Lung (tissue), 12 donors: ENCODE measurements around the gene PRXL2B. TPM values are rescaled to one million over a fixed set of nuclear protein-coding genes. Genes with fewer than 3 reads are reported as not detected.
A peak's percentile ranks its signal among the peaks of the same experiment; 100 is the strongest.

ENCODE experiments used
- ATAC-seq: fragments of 200-7000 bp; cut with Tn5 transposase; one replicate; pipeline ENCODE4 v1.9.1; 2020; ENCODE audit warnings: moderate number of reproducible peaks; ENCODE audit not compliant: insufficient read depth, low FRiP score
- DNase-seq, 3 donors: peaks; one replicate each; pipeline ENCODE4 v3.0.0-alpha.2; 2013 to 2017
- H3K27ac ChIP-seq, 2 donors: one replicate each; pipeline ENCODE4 v1.5.1; 2013; ENCODE audit warnings: mild to moderate bottlenecking in 2 of 2, moderate library complexity in 2 of 2, control low read depth in 1 of 2, inconsistent platforms in 1 of 2, low read depth in 1 of 2, low read length in 1 of 2
- H3K27me3 ChIP-seq, 3 donors: one replicate each; pipeline ENCODE4 v1.5.1; 2013; ENCODE audit warnings: low read length in 2 of 3; ENCODE audit not compliant: control insufficient read depth in 3 of 3, insufficient read depth in 3 of 3
- H3K36me3 ChIP-seq, 4 donors: one replicate each; pipeline ENCODE4 v1.5.1; 2013; ENCODE audit warnings: low read length in 4 of 4, mild to moderate bottlenecking in 1 of 4, moderate library complexity in 1 of 4; ENCODE audit not compliant: control insufficient read depth in 4 of 4, insufficient read depth in 4 of 4
- H3K4me1 ChIP-seq, 5 donors: one replicate each; pipeline ENCODE4 v1.5.1; 2013; ENCODE audit warnings: low read length in 5 of 5, mild to moderate bottlenecking in 2 of 5, moderate library complexity in 1 of 5; ENCODE audit not compliant: control insufficient read depth in 5 of 5, insufficient read depth in 5 of 5
- H3K4me3 ChIP-seq: one replicate; pipeline ENCODE4 v1.5.1; 2013; ENCODE audit warnings: mild to moderate bottlenecking, control low read depth, moderate library complexity
- H3K9ac ChIP-seq, 2 donors: one replicate each; pipeline ENCODE4 v1.5.1; 2013; ENCODE audit warnings: low read length in 2 of 2, control low read depth in 1 of 2; ENCODE audit not compliant: insufficient read depth in 1 of 2
- H3K9me3 ChIP-seq, 4 donors: one replicate each; pipeline ENCODE4 v1.5.1; 2013; ENCODE audit warnings: low read length in 3 of 4, mild to moderate bottlenecking in 1 of 4, moderate library complexity in 1 of 4; ENCODE audit not compliant: control insufficient read depth in 4 of 4, insufficient read depth in 3 of 4
- CTCF ChIP-seq: IDR thresholded peaks from 2 replicates; pipeline ENCODE4 v1.5.1; 2012; ENCODE audit warnings: mild to moderate bottlenecking; ENCODE audit errors: control extremely low read depth, extremely low read depth
- WGBS, 2 donors: extraction: QIAGEN DNeasy Blood & Tissue Kit; methylation state at CpG; one replicate each; pipeline ENCODE4 v1.1.7; 2013; 5-methylcytosine and 5-hydroxymethylcytosine counted together
- polyA plus RNA-seq, 2 donors: library from polyadenylated mRNA; stranded (reverse); fragments of 200-250 nt; gene quantifications; one replicate each; pipeline ENCODE4 v1.2.1, GENCODE V29; 2013
- total RNA-seq, 2 donors: library from RNA; depleted of rRNA in 1 of 2; stranded (reverse); fragments of >200 nt in 1 of 2; gene quantifications; one replicate each; pipeline ENCODE4 v1.2.1, GENCODE V29; 2014 to 2021
- donor health status: control.
- donor health status: control.
- donor health status: Bipolar disorder and iron deficiency.
- donor health status: healthy.
- donor health status: DM: yes; HTN: yes; CAD: no.

PRXL2B gene
- total and polyA plus RNA-seq, 4 donors = 17.8 to 39.8 (median 27.0) TPM

- Histone ChIP-seq H3K36me3 (no peaks in the 10 kb centered on the region), H3K4me1 (peaks cover 0 to 28% (median 6%) of the 10 kb centered on the region in 5 donors), H3K27me3 (peaks cover 0 to 10% (median 0%) of the 10 kb centered on the region in 3 donors), H3K9me3 (no peaks in the 10 kb centered on the region), H3K9ac (no peak overlapping the region), H3K27ac (no peak overlapping the region), H3K4me3 (no peak overlapping the region)
- no peak for TF ChIP-seq CTCF
- WGBS, 2 donors = 70 to 81% methylated on average over 25 of the region's 25 CpGs
- no peak for ATAC-seq
- DNase-seq = no peak
Measured at GRCh38 chr1:2541619-2542245, 44.8 kb upstream of the PRXL2B start.

GRCh38 chr1:2542246-2542915 is 44.2 kb upstream of the PRXL2B start:
- Histone ChIP-seq H3K9me3 (no peaks in the 10 kb centered on the region), H3K9ac (no peak overlapping the region), H3K4me1 (peaks cover 0 to 35% (median 10%) of the 10 kb centered on the region in 5 donors), H3K36me3 (no peaks in the 10 kb centered on the region), H3K4me3 (no peak overlapping the region), H3K27me3 (peaks cover 0 to 5% (median 0%) of the 10 kb centered on the region in 3 donors), H3K27ac (no peak overlapping the region)
- no peak for ATAC-seq
- 87 to 89% methylated on average over 11 of the region's 11 CpGs for WGBS, 2 donors
- DNase-seq = no peak
- TF ChIP-seq CTCF = no peak

- WGBS, 2 donors = 27 to 45% methylated on average over 25 to 26 of the region's 26 CpGs
- H3K27me3 ChIP-seq = no peaks in the 10 kb centered on the region
- H3K9ac ChIP-seq = no peak overlapping the region
- ATAC-seq (no peak), DNase-seq (peak in 1 of 3 donors; percentile 54)
- H3K4me3 ChIP-seq = no peak overlapping the region
- peaks cover 2 to 47% (median 13%) of the 10 kb centered on the region in 5 donors for H3K4me1 ChIP-seq
- no peak for TF ChIP-seq CTCF
- H3K36me3 ChIP-seq = no peaks in the 10 kb centered on the region
- H3K9me3 ChIP-seq = no peaks in the 10 kb centered on the region
- no peak overlapping the region for H3K27ac ChIP-seq
Measured at GRCh38 chr1:2543543-2544092, 43.0 kb upstream of the PRXL2B start.
